HepG2 (cell line): ENCODE data around the gene CPOX. TPM values are rescaled to one million over a fixed set of nuclear protein-coding genes. Genes with fewer than 3 reads are reported as not detected.

Experiments used
- BRCA1 ChIP-seq: sonication (generic); formaldehyde crosslinking; IDR thresholded peaks from 2 replicates; pipeline ENCODE4 v1.4.0; 2020; ENCODE audit warnings: missing genetic modification reagents
- BRD4 ChIP-seq: sonication (generic); formaldehyde crosslinking; IDR thresholded peaks from 2 replicates; pipeline ENCODE4 v1.4.0; 2020; ENCODE audit warnings: missing genetic modification reagents
- DMAP1 ChIP-seq: IDR thresholded peaks from 2 replicates; pipeline ENCODE4 v1.6.1; 2016
- EZH2 ChIP-seq: conservative IDR thresholded peaks from 2 replicates; pipeline ENCODE4 v1.6.1; 2012; ENCODE audit warnings: mild to moderate bottlenecking, low read depth, low read length, moderate library complexity
- FOXJ3 ChIP-seq: sonication (generic); formaldehyde crosslinking; IDR thresholded peaks from 2 replicates; pipeline ENCODE4 v1.4.0; 2020; ENCODE audit warnings: missing genetic modification reagents, mild to moderate bottlenecking, borderline replicate concordance
- HNF4A ChIP-seq: sonication (generic); formaldehyde crosslinking; IDR thresholded peaks from 2 replicates; pipeline ENCODE4 v1.4.0; 2020; ENCODE audit warnings: missing genetic modification reagents
- JDP2 ChIP-seq: sonication (generic); formaldehyde crosslinking; IDR thresholded peaks from 2 replicates; pipeline ENCODE4 v1.8.1; 2022; ENCODE audit warnings: missing genetic modification reagents, borderline replicate concordance
- MAFK ChIP-seq, 2 experiments: IDR thresholded peaks in 1 of 2; conservative IDR thresholded peaks in 1 of 2; 2 replicates each; pipeline ENCODE4 v1.6.1; 2011; ENCODE audit warnings: improper control_type of control experiment in 2 of 2, low read length in 2 of 2
- RAD21 ChIP-seq: fragments of 450-650 bp; formaldehyde crosslinking; IDR thresholded peaks from 2 replicates; pipeline ENCODE4 v1.5.0; 2020; ENCODE audit warnings: mild to moderate bottlenecking
- RXRA ChIP-seq: sonication (generic); formaldehyde crosslinking; IDR thresholded peaks from 2 replicates; pipeline ENCODE4 v1.5.1; 2020; ENCODE audit warnings: missing genetic modification reagents
- ZBTB7A ChIP-seq: sonication (generic); formaldehyde crosslinking; IDR thresholded peaks from 2 replicates; pipeline ENCODE4 v1.8.0; 2022; ENCODE audit warnings: mild to moderate bottlenecking, missing genetic modification reagents
- ZFP62 ChIP-seq: sonication (generic); formaldehyde crosslinking; IDR thresholded peaks from 2 replicates; pipeline ENCODE4 v1.4.0; 2020; ENCODE audit warnings: missing genetic modification reagents
- ZFP82 ChIP-seq: sonication (generic); formaldehyde crosslinking; IDR thresholded peaks from 2 replicates; pipeline ENCODE4 v1.5.1; 2020; ENCODE audit warnings: mild to moderate bottlenecking, missing genetic modification reagents, borderline replicate concordance
- ZNF17 ChIP-seq: sonication (generic); formaldehyde crosslinking; IDR thresholded peaks from 2 replicates; pipeline ENCODE4 v1.5.0; 2020; ENCODE audit warnings: mild to moderate bottlenecking, missing genetic modification reagents
- ZNF30 ChIP-seq: sonication (generic); formaldehyde crosslinking; IDR thresholded peaks from 2 replicates; pipeline ENCODE4 v1.5.0; 2020; ENCODE audit warnings: mild to moderate bottlenecking, missing genetic modification reagents
- ZNF33A ChIP-seq: sonication (generic); formaldehyde crosslinking; IDR thresholded peaks from 2 replicates; pipeline ENCODE4 v1.5.1; 2020; ENCODE audit warnings: missing genetic modification reagents, mild to moderate bottlenecking, moderate library complexity, borderline replicate concordance
- ZNF431 ChIP-seq: sonication (generic); formaldehyde crosslinking; IDR thresholded peaks from 2 replicates; pipeline ENCODE4 v1.9.0; 2022; ENCODE audit warnings: missing genetic modification reagents, low read depth, mild to moderate bottlenecking, borderline replicate concordance
- ZNF547 ChIP-seq: sonication (generic); formaldehyde crosslinking; IDR thresholded peaks from 2 replicates; pipeline ENCODE4 v1.5.1; 2020; ENCODE audit warnings: mild to moderate bottlenecking, missing genetic modification reagents
- ZNF616 ChIP-seq: sonication (generic); formaldehyde crosslinking; IDR thresholded peaks from 2 replicates; pipeline ENCODE4 v1.5.0; 2020; ENCODE audit warnings: low read depth, mild to moderate bottlenecking, missing genetic modification reagents
- ZNF720 ChIP-seq: sonication (generic); formaldehyde crosslinking; IDR thresholded peaks from 2 replicates; pipeline ENCODE4 v1.4.0; 2020; ENCODE audit warnings: missing genetic modification reagents
- polyA plus RNA-seq, 8 experiments: library from polyadenylated mRNA; depleted of rRNA in 3 of 8; stranded (reverse) in 7 of 8; unstranded in 1 of 8; fragments of >200 nt; fragmentation: Illumina TruSeq in 4 of 8; extraction: Trizol in 4 of 8; gene quantifications; 2 replicates each; pipeline versions ENCODE4 v1.2.1 to v1.2.3, GENCODE V29; 2011 to 2016; ENCODE audit warnings: low read depth in 4 of 8, missing spikeins in 1 of 8, mixed read lengths in 1 of 8; ENCODE audit not compliant: insufficient read depth in 1 of 8
- total RNA-seq, 5 experiments: library from RNA; depleted of rRNA; stranded (reverse); fragments of >200 nt; fragmentation: Illumina TruSeq; extraction: Trizol; gene quantifications; 2 replicates each; pipeline ENCODE4 v1.2.3, GENCODE V29; 2016; ENCODE audit warnings: low read depth in 1 of 5
- TF ChIP-seq, protein P1 (sequence below): sonication (generic); formaldehyde crosslinking; IDR thresholded peaks from 2 replicates; pipeline ENCODE4 v1.4.0; 2020; ENCODE audit warnings: mild to moderate bottlenecking, missing genetic modification reagents
- TF ChIP-seq, protein P2 (sequence below): sonication (generic); formaldehyde crosslinking; IDR thresholded peaks from 2 replicates; pipeline ENCODE4 v1.4.0; 2020; ENCODE audit warnings: missing genetic modification reagents

The CPOX gene
- total and polyA plus RNA-seq, 2 of the 13 experiments (the other 11 are each of a cell fraction or from before 2014, with no cell fraction given) = 34.2 to 37.2 TPM

DNA sequence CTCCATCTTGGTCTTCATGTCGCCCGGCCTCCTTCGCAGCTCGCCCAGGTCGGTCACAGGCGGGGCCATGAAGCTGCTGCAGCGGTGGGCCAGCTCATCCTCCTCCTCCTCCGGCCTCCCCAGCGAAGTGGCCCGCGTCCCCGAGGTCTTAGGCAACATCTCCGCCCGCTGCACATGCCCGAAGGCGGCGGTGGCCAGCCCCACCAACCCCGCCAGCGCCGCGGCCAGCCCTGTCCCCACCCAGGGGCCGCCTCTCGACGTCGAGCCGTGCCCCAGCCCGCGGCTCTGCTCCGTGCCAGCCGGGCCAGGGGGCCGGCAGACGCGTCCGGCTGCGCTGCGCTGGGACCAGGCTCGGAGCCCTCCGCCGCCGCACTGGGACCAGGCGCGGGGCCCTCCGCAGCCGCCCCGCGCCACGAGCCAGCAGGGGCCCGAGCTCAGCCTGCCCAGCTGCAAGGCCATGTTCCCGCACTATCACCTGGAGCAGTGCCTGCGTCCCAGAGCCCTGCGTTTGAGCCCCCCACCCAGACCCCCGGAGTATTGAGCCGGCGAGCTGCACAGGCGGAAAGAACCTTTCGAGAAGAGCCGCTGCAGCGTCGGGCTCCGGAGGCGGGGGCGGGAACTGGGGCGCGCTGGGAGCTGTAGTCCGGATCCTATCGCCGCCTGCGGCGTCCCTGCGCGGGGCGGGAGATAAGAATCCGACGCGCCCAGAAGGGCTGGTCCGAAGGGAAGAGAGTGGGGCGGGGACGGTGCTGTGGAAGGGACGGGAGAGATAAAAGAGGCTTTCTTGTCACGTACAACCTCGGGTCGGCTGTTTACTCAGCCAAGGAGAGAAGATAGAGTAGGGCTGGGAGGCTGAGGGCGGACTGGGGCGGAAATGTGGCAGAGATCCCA lies at the start of gene CPOX (continued):
- peak; percentile 68 for TF ChIP-seq DMAP1 (CRISPR knock-in tag)
- TF ChIP-seq RXRA (CRISPR knock-in tag) = no peak; the same call in 1 of the 2 replicates
- no peak for TF ChIP-seq ZNF30 (CRISPR knock-in tag)
- TF ChIP-seq FOXJ3 (CRISPR knock-in tag) = peak; percentile 67
- no peak for TF ChIP-seq ZFP82 (CRISPR knock-in tag)
- no peak for TF ChIP-seq ZNF33A (CRISPR knock-in tag)
- TF ChIP-seq JDP2 (CRISPR knock-in tag) = no peak
- TF ChIP-seq ZNF17 = no peak
- TF ChIP-seq RAD21 (CRISPR knock-in tag) = no peak; the same call in 1 of the 2 replicates
- 0 out of 2 replicates have a peak, but pooled peaks have one; percentile 39 for TF ChIP-seq BRCA1 (CRISPR knock-in tag)
- TF ChIP-seq ZNF547 (CRISPR knock-in tag) = no peak
- TF ChIP-seq, protein P1, sequence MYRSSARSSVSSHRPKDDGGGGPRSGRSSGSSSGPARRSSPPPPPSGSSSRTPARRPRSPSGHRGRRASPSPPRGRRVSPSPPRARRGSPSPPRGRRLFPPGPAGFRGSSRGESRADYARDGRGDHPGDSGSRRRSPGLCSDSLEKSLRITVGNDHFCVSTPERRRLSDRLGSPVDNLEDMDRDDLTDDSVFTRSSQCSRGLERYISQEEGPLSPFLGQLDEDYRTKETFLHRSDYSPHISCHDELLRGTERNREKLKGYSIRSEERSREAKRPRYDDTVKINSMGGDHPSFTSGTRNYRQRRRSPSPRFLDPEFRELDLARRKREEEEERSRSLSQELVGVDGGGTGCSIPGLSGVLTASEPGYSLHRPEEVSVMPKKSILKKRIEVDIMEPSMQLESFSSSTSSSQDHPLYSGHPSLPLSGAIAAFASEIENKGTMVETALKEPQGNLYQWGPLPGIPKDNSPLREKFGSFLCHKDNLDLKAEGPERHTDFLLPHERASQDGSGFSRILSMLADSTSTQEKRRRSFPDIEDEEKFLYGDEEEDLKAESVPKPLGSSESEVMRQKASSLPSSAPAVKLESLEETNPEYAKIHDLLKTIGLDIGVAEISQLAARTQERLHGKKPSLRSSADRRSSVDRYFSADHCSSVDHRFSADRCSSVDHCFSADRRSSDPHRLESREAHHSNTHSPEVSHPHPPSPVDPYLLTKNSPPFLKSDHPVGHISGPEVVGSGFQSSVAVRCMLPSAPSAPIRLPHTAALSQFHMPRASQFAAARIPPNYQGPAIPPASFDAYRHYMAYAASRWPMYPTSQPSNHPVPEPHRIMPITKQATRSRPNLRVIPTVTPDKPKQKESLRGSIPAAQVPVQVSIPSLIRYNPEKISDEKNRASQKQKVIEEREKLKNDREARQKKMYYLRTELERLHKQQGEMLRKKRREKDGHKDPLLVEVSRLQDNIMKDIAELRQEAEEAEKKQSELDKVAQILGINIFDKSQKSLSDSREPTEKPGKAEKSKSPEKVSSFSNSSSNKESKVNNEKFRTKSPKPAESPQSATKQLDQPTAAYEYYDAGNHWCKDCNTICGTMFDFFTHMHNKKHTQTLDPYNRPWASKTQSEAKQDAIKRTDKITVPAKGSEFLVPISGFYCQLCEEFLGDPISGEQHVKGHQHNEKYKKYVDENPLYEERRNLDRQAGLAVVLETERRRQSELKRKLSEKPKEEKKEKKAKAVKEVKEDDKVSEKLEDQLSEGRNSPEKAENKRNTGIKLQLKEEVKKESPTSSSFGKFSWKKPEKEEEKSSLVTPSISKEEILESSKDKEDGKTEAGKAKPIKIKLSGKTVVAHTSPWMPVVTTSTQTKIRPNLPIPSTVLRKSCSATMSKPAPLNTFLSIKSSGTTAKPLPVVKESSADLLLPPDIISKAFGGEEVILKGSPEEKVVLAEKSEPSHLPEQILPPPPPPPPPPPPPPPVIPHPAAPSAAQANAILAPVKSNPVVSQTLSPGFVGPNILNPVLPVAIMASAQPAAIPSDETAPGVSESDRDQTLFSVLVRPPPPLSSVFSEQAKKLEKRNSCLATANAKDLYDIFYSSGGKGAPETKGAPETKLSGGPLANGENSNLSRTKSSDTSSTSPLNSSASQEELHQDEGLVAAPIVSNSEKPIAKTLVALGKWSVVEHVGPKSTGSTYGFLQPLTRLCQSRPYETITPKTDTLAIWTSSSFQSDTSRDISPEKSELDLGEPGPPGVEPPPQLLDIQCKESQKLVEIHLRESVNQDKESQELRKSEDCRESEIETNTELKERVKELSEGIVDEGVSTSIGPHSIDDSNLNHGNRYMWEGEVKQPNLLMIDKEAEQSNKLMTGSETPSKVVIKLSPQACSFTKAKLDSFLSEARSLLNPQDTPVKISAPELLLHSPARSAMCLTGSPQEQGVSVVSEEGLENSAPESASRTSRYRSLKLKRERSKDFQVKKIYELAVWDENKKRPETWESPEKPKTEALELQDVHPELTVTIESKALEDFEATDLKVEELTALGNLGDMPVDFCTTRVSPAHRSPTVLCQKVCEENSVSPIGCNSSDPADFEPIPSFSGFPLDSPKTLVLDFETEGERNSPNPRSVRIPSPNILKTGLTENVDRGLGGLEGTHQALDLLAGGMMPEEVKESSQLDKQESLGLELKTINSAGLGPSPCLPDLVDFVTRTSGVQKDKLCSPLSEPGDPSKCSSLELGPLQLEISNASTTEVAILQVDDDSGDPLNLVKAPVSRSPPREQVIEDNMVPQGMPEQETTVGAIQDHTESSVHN = no peak
- TF ChIP-seq HNF4A (CRISPR knock-in tag) = 0 out of 2 replicates have a peak, but pooled peaks have one; percentile 12
- no peak for TF ChIP-seq ZNF431 (CRISPR knock-in tag)
- TF ChIP-seq ZNF616 (CRISPR knock-in tag) = no peak
- TF ChIP-seq, protein P2, sequence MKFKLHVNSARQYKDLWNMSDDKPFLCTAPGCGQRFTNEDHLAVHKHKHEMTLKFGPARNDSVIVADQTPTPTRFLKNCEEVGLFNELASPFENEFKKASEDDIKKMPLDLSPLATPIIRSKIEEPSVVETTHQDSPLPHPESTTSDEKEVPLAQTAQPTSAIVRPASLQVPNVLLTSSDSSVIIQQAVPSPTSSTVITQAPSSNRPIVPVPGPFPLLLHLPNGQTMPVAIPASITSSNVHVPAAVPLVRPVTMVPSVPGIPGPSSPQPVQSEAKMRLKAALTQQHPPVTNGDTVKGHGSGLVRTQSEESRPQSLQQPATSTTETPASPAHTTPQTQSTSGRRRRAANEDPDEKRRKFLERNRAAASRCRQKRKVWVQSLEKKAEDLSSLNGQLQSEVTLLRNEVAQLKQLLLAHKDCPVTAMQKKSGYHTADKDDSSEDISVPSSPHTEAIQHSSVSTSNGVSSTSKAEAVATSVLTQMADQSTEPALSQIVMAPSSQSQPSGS (CRISPR knock-in tag) = peak; percentile 45; the same call in 1 of the 2 replicates
- TF ChIP-seq ZFP62 = no peak
- TF ChIP-seq ZNF720 (CRISPR knock-in tag) = no peak
- no peak for TF ChIP-seq MAFK (conservative IDR thresholded peaks at IDR 0.05 in 1 of 2, IDR thresholded peaks at IDR 0.05 in 1 of 2; ENCODE audit: low read length in 2 of 2)
- TF ChIP-seq BRD4 (CRISPR knock-in tag) = no peak
- TF ChIP-seq EZH2 = no peak
- TF ChIP-seq ZBTB7A (CRISPR knock-in tag) = 0 out of 2 replicates have a peak, but pooled peaks have one; percentile 74
